NCI-H510A treated with DMSO at 0.1 percent for 48 hours (cell line): ENCODE measurements around the gene RASAL2.
"Not testable (repeated sequence)": the region's sequence is repeated elsewhere in the genome, so short reads cannot be mapped to it uniquely, and the experiment has no call there.

Source experiments
- DNase-seq: peaks from one replicate; lab custom pipeline; 2025; lab: John Stamatoyannopoulos, UW

The RASAL2 gene

GRCh38 chr1:178345238-178345637 lies 251.3 kb downstream of the RASAL2 start:
- peak; percentile 18 for DNase-seq

- no peak for DNase-seq
Measured at GRCh38 chr1:178345807-178346206, 251.9 kb downstream of the RASAL2 start.

- no peak for DNase-seq
Measured at GRCh38 chr1:178349801-178350200, 255.9 kb downstream of the RASAL2 start.

GRCh38 chr1:178351911-178352310 lies 258.0 kb downstream of the RASAL2 start:
- not testable (repeated sequence) for DNase-seq

GRCh38 chr1:178352790-178353416 lies 259.0 kb downstream of the RASAL2 start:
- DNase-seq: no peak

GRCh38 chr1:178353524-178353923 lies 259.6 kb downstream of the RASAL2 start:
- no peak for DNase-seq

- no peak for DNase-seq
Measured at GRCh38 chr1:178354816-178355215, 260.9 kb downstream of the RASAL2 start.

GRCh38 chr1:178356299-178356698 lies 262.4 kb downstream of the RASAL2 start:
- no peak for DNase-seq

- DNase-seq: no peak
Measured at GRCh38 chr1:178358456-178358855, 264.6 kb downstream of the RASAL2 start.

GRCh38 chr1:178360421-178360820 lies 266.5 kb downstream of the RASAL2 start:
- DNase-seq: no peak

GRCh38 chr1:178361847-178362246 lies 267.9 kb downstream of the RASAL2 start:
- DNase-seq: no peak

- no peak for DNase-seq
Measured at GRCh38 chr1:178362747-178363146, 268.8 kb downstream of the RASAL2 start.

- no peak for DNase-seq
Measured at GRCh38 chr1:178364782-178365181, 270.9 kb downstream of the RASAL2 start.

- DNase-seq: no peak
Measured at GRCh38 chr1:178367151-178367550, 273.2 kb downstream of the RASAL2 start.

- DNase-seq: no peak
Measured at GRCh38 chr1:178368208-178368607, 274.3 kb downstream of the RASAL2 start.

GRCh38 chr1:178371235-178371634 lies 277.3 kb downstream of the RASAL2 start:
- no peak for DNase-seq

GRCh38 chr1:178371933-178372388 lies 278.1 kb downstream of the RASAL2 start:
- DNase-seq: no peak

GRCh38 chr1:178374016-178374415 lies 280.1 kb downstream of the RASAL2 start:
- DNase-seq: no peak

GRCh38 chr1:178376008-178376407 lies 282.1 kb downstream of the RASAL2 start:
- DNase-seq: no peak

- no peak for DNase-seq
Measured at GRCh38 chr1:178379807-178380206, 285.9 kb downstream of the RASAL2 start.

GRCh38 chr1:178382372-178382771 lies 288.5 kb downstream of the RASAL2 start:
- peak; percentile 48 for DNase-seq

GRCh38 chr1:178385662-178386061 lies 291.8 kb downstream of the RASAL2 start:
- DNase-seq: no peak

- DNase-seq: no peak
Measured at GRCh38 chr1:178388418-178389145, 294.7 kb downstream of the RASAL2 start.

- DNase-seq: no peak
Measured at GRCh38 chr1:178389441-178389840, 295.5 kb downstream of the RASAL2 start.
